GM10847 (cell line): ENCODE data around the gene ZBP1.

Experiments
- POLR2A ChIP-seq: IDR thresholded peaks from 2 replicates; pipeline ENCODE4 v1.6.1; 2011; ENCODE audit not compliant: insufficient read length; ENCODE audit errors: extremely low read depth

ZBP1 gene

GRCh38 chr20:57559658-57560553 is 60.3 kb downstream of the ZBP1 start:
- TF ChIP-seq POLR2A, result no peak

DNA sequence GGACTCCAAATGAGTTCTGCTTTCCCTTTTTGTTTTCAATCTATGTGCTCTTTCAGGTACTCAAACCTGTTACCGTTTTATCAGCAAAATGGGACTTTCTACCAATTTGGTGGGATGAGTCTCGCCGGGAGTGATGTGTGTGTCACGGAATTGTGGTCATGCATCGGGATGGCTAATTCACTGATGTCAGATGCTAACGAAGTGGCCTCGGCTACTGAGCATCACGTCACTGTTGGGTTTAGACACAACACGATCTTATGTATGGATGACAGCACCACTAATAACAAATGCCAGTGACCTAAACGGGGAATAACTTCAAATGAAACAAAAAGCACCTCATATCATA is 61.0 kb downstream of the ZBP1 start:
- TF ChIP-seq POLR2A, result no peak

DNA sequence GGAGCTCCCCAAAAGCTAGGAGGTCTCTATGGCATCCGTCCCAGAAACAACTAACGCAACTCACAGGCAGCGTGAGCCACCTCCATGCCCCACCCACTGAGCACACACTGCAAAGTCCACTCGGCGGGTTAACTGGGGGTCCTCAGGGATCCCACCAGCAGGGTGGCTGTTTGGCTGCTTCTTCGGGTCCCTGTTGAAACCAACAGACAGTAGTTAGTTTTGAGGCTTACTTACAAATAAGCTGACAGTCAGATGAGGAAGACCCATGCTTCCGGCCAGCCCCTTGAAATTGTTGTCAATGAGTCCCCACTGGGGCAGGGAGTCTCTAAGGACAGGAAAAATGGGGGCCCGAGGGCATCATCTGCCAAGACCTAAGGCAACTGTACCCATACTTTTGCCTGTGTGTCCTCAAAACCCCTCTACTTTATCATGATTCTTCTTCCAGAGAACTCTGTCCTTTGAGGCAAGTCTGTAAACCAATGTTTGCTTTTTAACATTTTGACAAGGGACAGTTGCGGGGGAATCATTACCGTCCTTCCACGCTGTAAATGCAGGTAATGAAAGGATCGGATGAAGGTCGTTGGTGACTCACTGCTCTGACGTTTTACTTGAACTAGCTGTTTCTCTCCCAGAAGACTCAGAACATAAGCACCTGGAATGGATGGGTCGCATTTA is 61.5 kb downstream of the ZBP1 start:
- no peak for TF ChIP-seq POLR2A

DNA sequence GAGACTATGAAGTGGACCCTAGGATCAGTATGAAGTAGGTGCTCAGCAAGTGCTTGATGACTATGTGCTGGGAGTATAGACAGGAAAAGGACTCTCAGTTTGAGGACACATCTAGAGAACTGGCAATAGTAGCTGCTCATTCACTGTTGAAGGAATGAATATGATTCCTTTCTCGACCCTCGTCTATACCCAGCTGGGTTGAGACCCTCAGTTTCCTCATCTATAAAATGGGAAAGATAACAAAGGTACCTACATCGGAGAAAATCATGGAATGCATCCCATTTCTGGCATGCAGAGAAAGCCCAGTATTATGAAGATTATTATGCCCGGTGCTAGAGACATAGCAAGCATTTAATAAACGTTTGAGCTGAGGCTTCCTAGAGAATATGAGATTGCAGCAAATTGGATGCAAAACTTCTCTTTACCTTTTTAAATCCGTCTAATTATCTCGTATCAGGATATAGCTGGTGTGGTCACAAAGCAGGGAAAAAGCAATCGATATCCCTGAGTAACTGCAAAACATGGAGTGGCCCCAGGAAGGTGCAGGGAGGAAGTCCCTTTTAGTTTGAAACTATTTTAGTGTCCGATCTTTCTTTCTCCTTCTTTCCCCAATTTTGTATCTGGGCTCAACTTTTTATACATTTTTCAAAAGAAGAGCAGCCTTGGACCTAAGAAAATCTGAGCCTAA is 62.2 kb downstream of the ZBP1 start:
- no peak for TF ChIP-seq POLR2A

- TF ChIP-seq POLR2A, result no peak
These were observed 63.3 kb downstream of the ZBP1 start for GRCh38 chr20:57556980-57557274.

DNA sequence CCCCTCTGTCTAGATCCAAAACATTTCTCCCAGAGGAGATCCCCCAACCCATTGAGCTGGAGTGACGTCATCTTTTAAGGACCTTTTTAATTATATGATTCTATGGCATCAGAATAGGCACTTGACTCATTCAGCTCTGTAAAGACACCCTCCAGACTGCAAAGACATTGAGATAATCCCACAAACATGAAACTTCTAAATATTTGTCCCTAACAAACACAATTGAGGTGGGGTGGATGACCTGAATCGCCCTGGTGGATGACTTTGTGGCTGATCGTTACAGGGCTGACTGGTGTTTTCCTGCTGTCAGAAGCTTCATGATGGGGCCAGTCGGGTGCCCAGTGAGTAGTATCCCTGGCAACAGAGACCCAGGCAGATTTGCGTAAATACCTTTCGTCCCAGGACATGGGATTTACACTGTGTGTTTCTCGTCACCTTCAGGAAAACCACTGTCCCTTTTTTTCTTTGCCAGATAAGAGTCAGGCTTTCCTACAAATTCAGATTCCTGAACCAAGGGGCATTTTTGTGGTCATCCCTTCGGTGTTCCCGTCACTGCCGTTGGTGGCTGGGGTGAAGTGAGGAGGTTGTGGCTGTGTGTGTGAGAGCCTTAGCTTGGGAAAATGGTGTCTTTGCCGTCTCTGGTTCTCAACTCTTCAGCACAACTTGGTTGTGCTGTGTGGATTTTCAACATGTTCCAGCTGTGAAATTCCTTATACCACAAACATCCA is 64.6 kb downstream of the ZBP1 start:
- TF ChIP-seq POLR2A, result no peak
